ENCODE results near the gene CNTN4. TPM values are rescaled to one million over a fixed set of nuclear protein-coding genes. Genes with fewer than 3 reads are reported as not detected.

The CNTN4 gene
- polyA plus RNA-seq, 1 experiment, result not detected

GRCh38 chr3:3081381-3082233, 982.9 kb downstream of the CNTN4 start:
- no peak for DNase-seq (ENCODE audit: low read depth)
- no peaks in the 10 kb centered on the region for H3K36me3 ChIP-seq (ENCODE audit: control insufficient read depth, insufficient read depth, low read length)
- H3K4me3 ChIP-seq (ENCODE audit: low read depth, low read length), result no peak overlapping the region
- POLR2A ChIA-PET, result no interaction called here
- CTCF ChIA-PET, result no interaction called here
- no peak for TF ChIP-seq CTCF (IDR thresholded peaks at IDR 0.05; ENCODE audit: insufficient read depth, low read depth, low read length)
- H3K27me3 ChIP-seq (ENCODE audit: control insufficient read depth, insufficient read depth, low read length), result no peaks in the 10 kb centered on the region

- POLR2A ChIA-PET, result no interaction called here
Observed at GRCh38 chr3:3082234-3082924, 983.7 kb downstream of the CNTN4 start.

GRCh38 chr3:3084890-3085289, 986.2 kb downstream of the CNTN4 start:
- no peaks in the 10 kb centered on the region for H3K27me3 ChIP-seq (ENCODE audit: control insufficient read depth, insufficient read depth, low read length)
- H3K36me3 ChIP-seq (ENCODE audit: control insufficient read depth, insufficient read depth, low read length), result no peaks in the 10 kb centered on the region
- POLR2A ChIA-PET, result no interaction called here
- CTCF ChIA-PET, result no interaction called here
- no peak for DNase-seq (ENCODE audit: low read depth)
- no peak overlapping the region for H3K4me3 ChIP-seq (ENCODE audit: low read depth, low read length)
- TF ChIP-seq CTCF (IDR thresholded peaks at IDR 0.05; ENCODE audit: insufficient read depth, low read depth, low read length), result no peak

More at GRCh38 chr3:3082234-3082924, 983.7 kb downstream of the CNTN4 start:
- no peak for DNase-seq (ENCODE audit: low read depth)
- no peaks in the 10 kb centered on the region for H3K27me3 ChIP-seq (ENCODE audit: control insufficient read depth, insufficient read depth, low read length)
- CTCF ChIA-PET, result no interaction called here
- H3K36me3 ChIP-seq (ENCODE audit: control insufficient read depth, insufficient read depth, low read length), result no peaks in the 10 kb centered on the region
- H3K4me3 ChIP-seq (ENCODE audit: low read depth, low read length), result no peak overlapping the region
- TF ChIP-seq CTCF (IDR thresholded peaks at IDR 0.05; ENCODE audit: insufficient read depth, low read depth, low read length), result no peak

DNA sequence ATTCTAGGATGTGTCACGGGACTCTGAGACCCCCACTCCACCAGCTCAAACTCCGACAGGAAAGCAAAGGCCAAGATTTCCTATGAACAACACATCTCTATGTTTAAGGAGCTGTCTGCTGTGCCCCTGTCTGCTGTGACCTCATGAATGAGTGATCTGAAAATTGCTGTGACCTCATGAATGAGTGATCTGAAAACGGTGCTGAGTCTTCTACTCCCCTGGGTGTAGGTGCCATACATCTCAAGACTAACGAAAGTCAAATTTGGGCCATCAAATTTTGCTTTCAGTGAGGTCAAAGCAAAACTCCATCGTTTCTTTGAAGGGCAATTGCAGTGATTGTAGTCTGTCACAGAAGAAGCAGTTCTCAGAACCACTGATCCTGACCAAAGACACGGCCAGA, 987.1 kb downstream of the CNTN4 start:
- Histone ChIP-seq H3K36me3 (ENCODE audit: control insufficient read depth, insufficient read depth, low read length) (no peaks in the 10 kb centered on the region), H3K4me3 (ENCODE audit: low read depth, low read length) (no peak overlapping the region), H3K27me3 (ENCODE audit: control insufficient read depth, insufficient read depth, low read length) (no peaks in the 10 kb centered on the region)
- ChIA-PET POLR2A (no interaction called here), CTCF (no interaction called here)
- no peak for TF ChIP-seq CTCF (IDR thresholded peaks at IDR 0.05; ENCODE audit: insufficient read depth, low read depth, low read length)
- DNase-seq (ENCODE audit: low read depth), result no peak

DNA sequence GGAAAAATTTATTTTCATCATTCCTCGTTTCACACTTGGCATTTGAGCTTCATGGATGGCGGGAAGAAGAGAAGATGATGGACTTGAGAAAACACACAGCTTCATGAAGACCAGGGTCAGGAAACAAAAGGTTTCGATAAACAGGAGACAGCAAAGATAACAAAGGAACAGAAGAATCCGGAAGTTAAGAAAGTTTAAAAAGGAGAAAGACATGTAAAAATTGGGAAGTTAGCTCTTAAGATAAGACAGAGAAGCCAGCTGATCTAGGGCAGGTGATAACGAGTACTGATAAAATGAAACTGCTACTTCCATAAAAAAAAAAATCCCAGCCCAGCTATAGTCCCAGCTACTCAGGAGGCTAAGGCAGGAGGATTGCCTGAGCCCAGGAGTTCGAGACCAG, 987.6 kb downstream of the CNTN4 start:
- no peak for TF ChIP-seq CTCF (IDR thresholded peaks at IDR 0.05; ENCODE audit: insufficient read depth, low read depth, low read length)
- no peak overlapping the region for H3K4me3 ChIP-seq (ENCODE audit: low read depth, low read length)
- H3K36me3 ChIP-seq (ENCODE audit: control insufficient read depth, insufficient read depth, low read length), result no peaks in the 10 kb centered on the region
- POLR2A ChIA-PET, result no interaction called here
- H3K27me3 ChIP-seq (ENCODE audit: control insufficient read depth, insufficient read depth, low read length), result no peaks in the 10 kb centered on the region
- CTCF ChIA-PET, result no interaction called here
- DNase-seq (ENCODE audit: low read depth), result no peak

All from BJ (cell line).